Activated CD8-positive, alpha-beta T cell treated with anti-CD3 and anti-CD28 coated beads for 36 hours (primary cell): ENCODE results near the gene ZNF384. TPM values are rescaled to one million over a fixed set of nuclear protein-coding genes. Genes with fewer than 3 reads are reported as not detected.
A peak's percentile ranks its signal among the peaks of the same experiment; 100 is the strongest.

Source experiments
- ATAC-seq: fragments of 200-7000 bp; cut with Tn5 transposase; one replicate; pipeline ENCODE4 v1.10.0; 2021; ENCODE audit warnings: mild to moderate bottlenecking, moderate library complexity
- CTCF ChIA-PET: fragments of 350-600 bp; sonication (Branson Sonifier 250); formaldehyde crosslinking; loops from one replicate; lab custom pipeline; 2021; ENCODE audit warnings: antibody characterized with exemption; lab: Charles Lee
- POLR2A ChIA-PET: fragments of 350-600 bp; sonication (Branson Sonifier 250); formaldehyde crosslinking; loops from one replicate; lab custom pipeline; 2021; ENCODE audit warnings: antibody characterized with exemption; lab: Charles Lee
- DNase-seq: peaks from one replicate; pipeline ENCODE4 v3.0.0-alpha.2; 2020
- H3K27ac Mint-ChIP-seq: one replicate; pipeline ENCODE4 v1.8.0; 2021; ENCODE audit warnings: mild to moderate bottlenecking, mixed read lengths
- H3K27me3 Mint-ChIP-seq: one replicate; pipeline ENCODE4 v1.8.0; 2021; ENCODE audit warnings: mixed read lengths
- H3K36me3 Mint-ChIP-seq: one replicate; pipeline ENCODE4 v1.8.0; 2021; ENCODE audit warnings: low read depth, mixed read lengths
- H3K4me1 Mint-ChIP-seq: one replicate; pipeline ENCODE4 v1.8.0; 2021; ENCODE audit warnings: low read depth, mixed read lengths
- H3K4me3 Mint-ChIP-seq: one replicate; pipeline ENCODE4 v1.8.0; 2021; ENCODE audit warnings: mild to moderate bottlenecking, moderate library complexity, mixed read lengths
- H3K9me3 Mint-ChIP-seq: one replicate; pipeline ENCODE4 v1.8.0; 2021; ENCODE audit warnings: mixed read lengths
- intact Hi-C: fragments of 100-400 bp; cut with micrococcal nuclease; formaldehyde crosslinking; loops from one replicate; pipeline ENCODE4 v1.10.0; 2022
- total RNA-seq, 2 experiments: library from RNA; stranded (reverse); gene quantifications; one replicate each; pipeline ENCODE4 v1.2.3, GENCODE V29; 2021
- TF ChIP-seq, protein P1 (sequence below): fragments of 200-600 bp; IDR thresholded peaks from one replicate; pipeline ENCODE4 v1.8.0; 2022; ENCODE audit warnings: antibody characterized with exemption, mild to moderate bottlenecking

ZNF384 gene
- total RNA-seq, 2 experiments from 2014 or later, result 55.2 to 56.7 TPM

DNA sequence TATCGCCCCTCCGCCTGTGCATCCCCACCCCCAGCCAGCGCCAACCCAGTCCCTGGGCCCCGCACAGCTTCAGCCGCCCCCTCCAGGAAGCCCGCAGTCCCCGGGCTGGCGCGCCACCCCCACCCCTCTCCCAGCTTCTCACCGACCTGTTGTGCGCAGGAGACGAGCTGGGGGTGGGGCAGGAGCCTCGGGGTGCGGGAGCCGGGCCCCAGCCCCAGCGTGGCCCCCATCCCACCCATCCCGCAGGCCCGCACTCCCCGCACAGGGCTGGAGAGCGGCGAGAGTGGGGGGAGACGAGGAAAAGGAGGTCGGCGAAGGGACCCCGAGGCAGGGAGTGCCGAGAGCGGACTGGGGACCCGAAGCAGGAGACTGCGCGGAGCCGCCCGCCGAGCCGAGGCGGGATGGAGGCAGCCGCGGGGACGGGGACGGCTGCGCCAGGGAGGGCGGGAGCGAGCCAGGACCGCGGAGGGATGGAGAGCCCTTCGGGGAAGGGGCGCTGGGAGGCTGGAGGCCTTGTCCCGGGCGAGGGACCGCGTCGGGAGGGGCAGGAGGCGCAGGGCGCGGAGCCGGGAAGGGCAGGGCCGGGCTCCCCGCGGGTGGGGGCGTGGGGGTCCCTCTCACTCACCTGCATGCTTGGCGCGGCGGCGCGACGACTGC, 10.9 kb upstream of the ZNF384 start:
- ChIA-PET POLR2A (interaction anchor here (0.8 kb wide), 1 partner anchor 11 kb away, joined by 4 read pairs; the partner anchor contains the start of gene ZNF384), CTCF (interaction anchor here (2.7 to 2.8 kb wide), 2 partner anchors 10 to 23 kb away, joined by 10 to 13 read pairs; partner anchors contain the start of genes COPS7A and ZNF384)
- Mint-ChIP-seq H3K27ac (no peak overlapping the region), H3K36me3 (no peaks in the 10 kb centered on the region), H3K4me1 (peaks cover 13% of the 10 kb centered on the region), H3K9me3 (no peaks in the 10 kb centered on the region), H3K27me3 (peaks cover 50% of the 10 kb centered on the region), H3K4me3 (peak overlapping the region; percentile 51)
- TF ChIP-seq, protein P1, sequence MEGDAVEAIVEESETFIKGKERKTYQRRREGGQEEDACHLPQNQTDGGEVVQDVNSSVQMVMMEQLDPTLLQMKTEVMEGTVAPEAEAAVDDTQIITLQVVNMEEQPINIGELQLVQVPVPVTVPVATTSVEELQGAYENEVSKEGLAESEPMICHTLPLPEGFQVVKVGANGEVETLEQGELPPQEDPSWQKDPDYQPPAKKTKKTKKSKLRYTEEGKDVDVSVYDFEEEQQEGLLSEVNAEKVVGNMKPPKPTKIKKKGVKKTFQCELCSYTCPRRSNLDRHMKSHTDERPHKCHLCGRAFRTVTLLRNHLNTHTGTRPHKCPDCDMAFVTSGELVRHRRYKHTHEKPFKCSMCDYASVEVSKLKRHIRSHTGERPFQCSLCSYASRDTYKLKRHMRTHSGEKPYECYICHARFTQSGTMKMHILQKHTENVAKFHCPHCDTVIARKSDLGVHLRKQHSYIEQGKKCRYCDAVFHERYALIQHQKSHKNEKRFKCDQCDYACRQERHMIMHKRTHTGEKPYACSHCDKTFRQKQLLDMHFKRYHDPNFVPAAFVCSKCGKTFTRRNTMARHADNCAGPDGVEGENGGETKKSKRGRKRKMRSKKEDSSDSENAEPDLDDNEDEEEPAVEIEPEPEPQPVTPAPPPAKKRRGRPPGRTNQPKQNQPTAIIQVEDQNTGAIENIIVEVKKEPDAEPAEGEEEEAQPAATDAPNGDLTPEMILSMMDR, result no peak
- ATAC-seq, result peak; percentile 46
- peak; percentile 33 for DNase-seq
- intact Hi-C loops, result no loop called here

DNA sequence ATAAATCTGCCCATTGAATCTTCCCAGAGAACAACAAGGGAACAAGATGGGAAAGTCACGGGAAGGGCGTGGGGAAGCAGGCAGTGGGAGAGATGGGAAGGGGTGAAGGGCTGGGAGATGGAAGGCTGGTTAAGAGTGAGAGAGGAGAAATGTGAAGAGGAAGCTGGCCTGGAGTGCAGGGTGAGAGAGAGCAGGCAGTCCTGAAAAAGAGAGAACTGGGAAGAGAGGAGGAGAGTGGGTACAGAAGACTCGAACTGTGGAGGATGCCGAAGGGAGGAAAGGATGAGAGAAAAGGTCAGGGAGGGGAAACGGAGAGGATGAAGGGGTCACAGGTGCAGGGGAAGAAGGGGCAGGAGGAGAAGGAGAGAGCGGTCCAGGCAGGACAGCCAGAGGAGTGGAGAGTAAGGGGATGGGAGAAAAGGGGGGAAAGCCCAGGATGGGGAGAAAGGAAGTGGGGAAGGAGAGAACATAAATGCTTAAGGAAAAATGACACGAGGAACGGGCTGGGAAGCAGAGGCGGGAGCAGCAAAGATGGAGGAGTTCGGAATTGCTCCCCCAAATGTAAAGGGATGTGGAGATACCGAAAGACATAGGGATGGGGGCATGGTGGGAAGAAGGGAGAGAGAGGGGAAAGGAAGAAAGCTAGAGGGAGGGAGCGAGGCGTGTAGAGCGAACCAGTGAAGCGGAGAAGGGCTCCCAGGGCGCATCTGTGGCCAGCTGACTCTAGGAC, 10.2 kb upstream of the ZNF384 start:
- Mint-ChIP-seq H3K4me3 (peak overlapping the region; percentile 51), H3K36me3 (no peaks in the 10 kb centered on the region), H3K4me1 (peaks cover 13% of the 10 kb centered on the region), H3K27me3 (peaks cover 47% of the 10 kb centered on the region), H3K27ac (no peak overlapping the region), H3K9me3 (no peaks in the 10 kb centered on the region)
- intact Hi-C loops, result no loop called here
- TF ChIP-seq, protein P1, result no peak
- POLR2A ChIA-PET, result interaction anchor here (0.7 to 0.8 kb wide), 2 partner anchors 10 to 15 kb away, joined by 3 to 4 read pairs; partner anchors contain the start of gene ZNF384
- no peak for DNase-seq
- no peak for ATAC-seq
- CTCF ChIA-PET, result interaction anchor here (0.9 to 2.8 kb wide), 4 partner anchors 9 to 79 kb away, joined by 3 to 13 read pairs (median 6); partner anchors contain the start of genes COPS7A and ZNF384

DNA sequence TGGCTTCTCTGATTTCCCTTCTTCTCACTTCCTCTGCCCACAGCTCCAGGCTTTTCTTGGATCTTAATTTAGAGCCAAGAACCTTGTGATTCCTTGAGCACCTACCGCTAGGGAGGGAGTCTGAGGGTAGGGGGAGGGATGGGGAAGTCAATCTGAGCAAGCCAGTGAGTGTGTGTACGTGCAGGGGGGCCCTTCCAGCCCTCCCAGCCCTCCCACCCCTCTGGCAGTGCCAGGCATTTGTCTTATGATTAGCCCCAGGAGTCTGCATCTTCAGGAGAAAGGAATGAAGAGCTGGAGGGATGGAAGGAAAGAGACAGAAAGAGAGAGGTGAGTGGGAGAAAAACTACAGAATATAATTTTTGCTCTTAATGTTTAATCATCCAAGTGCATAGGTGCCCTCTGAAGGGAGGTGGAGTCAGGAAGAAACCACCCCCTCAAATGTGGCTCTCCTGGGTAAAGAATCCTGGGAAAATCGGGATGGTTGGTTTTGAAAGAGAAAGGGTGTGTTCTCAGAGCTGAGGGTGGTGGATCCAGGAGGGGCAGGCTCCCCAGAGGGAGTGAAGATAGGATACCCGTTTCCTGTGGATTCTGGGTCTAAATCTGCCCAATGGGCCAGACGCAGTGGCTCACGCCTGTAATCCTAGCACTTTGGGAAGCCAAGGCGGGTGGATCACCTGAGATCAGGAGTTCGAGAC, 9.3 kb upstream of the ZNF384 start:
- TF ChIP-seq, protein P1, result no peak
- ATAC-seq (no peak), DNase-seq (no peak)
- no peaks in the 10 kb centered on the region for H3K9me3 Mint-ChIP-seq
- ChIA-PET CTCF (interaction anchor here (0.9 to 2.8 kb wide), 5 partner anchors 9 to 78 kb away, joined by 3 to 13 read pairs (median 3); partner anchors contain the start of genes COPS7A and ZNF384), POLR2A (interaction anchor here (0.7 kb wide), 2 partner anchors 14 to 208 kb away, joined by 3 read pairs; no protein-coding TSS in a partner anchor)
- no peak overlapping the region for H3K27ac Mint-ChIP-seq
- peaks cover 13% of the 10 kb centered on the region for H3K4me1 Mint-ChIP-seq
- no peak overlapping the region for H3K4me3 Mint-ChIP-seq
- intact Hi-C loops, result no loop called here
- H3K27me3 Mint-ChIP-seq, result peaks cover 39% of the 10 kb centered on the region
- no peaks in the 10 kb centered on the region for H3K36me3 Mint-ChIP-seq

DNA sequence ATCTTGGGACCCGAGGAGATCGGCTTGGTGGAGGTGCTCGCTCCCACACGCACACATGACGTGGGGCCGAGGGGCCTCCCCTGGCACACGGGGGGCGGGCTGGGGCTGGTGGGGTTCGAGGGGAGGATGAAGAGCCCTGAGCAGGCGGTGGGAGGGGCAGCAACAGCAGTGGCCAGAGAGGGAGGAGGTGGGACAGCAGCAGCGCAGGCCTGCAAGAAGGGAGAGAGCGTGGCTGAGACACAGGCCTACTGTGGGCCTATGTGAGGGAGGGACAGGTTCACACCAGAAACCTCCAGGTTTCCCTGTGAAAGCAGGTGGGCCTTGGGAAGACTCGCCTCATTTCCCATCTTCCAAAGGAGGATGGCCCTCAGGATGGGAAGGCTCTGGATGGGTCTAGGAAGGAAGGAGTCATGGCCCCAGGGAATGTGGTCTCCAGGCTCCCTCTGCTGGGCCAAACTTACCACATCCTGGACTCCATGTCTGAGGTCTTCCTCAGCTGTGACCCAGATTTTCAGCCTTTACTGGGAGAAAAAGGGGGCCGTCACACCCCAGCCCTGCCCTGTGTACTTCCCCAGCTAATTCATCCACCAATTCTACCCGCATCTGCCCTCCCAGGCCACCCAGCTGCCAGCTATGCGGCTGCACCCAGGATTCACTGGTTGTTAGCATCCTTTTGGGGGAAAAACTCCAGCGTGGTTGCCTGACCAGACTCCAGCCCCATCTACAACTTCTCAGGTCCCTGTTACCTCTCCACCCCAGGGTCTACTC, 8.6 kb upstream of the ZNF384 start:
- Mint-ChIP-seq H3K36me3 (no peaks in the 10 kb centered on the region), H3K27me3 (peaks cover 34% of the 10 kb centered on the region), H3K27ac (no peak overlapping the region), H3K4me1 (peaks cover 13% of the 10 kb centered on the region), H3K4me3 (no peak overlapping the region), H3K9me3 (no peaks in the 10 kb centered on the region)
- ATAC-seq (no peak), DNase-seq (peak; percentile 44)
- CTCF ChIA-PET, result interaction anchor here (0.9 to 2.8 kb wide), 3 partner anchors 8 to 26 kb away, joined by 3 to 13 read pairs (median 10); partner anchors contain the start of genes COPS7A and ZNF384
- TF ChIP-seq, protein P1, result peak; percentile 35
- POLR2A ChIA-PET, result interaction anchor here (0.7 to 2.5 kb wide), 2 partner anchors 9 to 209 kb away, joined by 3 to 7 read pairs; no protein-coding TSS in a partner anchor
- intact Hi-C loops, result no loop called here
